Right ventricle myocardium inferior (tissue), 1 donor: ENCODE results near the gene FCN1. TPM values are rescaled to one million over a fixed set of nuclear protein-coding genes. Genes with fewer than 3 reads are reported as not detected.

ENCODE experiments used
- ATAC-seq: fragments of 200-7000 bp; cut with Tn5 transposase; one replicate; pipeline ENCODE4 v1.9.1; 2020; ENCODE audit warnings: mild to moderate bottlenecking, moderate library complexity
- DNase-seq: peaks from one replicate; pipeline ENCODE4 v3.0.0; 2021; ENCODE audit errors: missing footprints
- intact Hi-C: fragments of 100-400 bp; cut with DNase I; formaldehyde crosslinking; loops from one replicate; pipeline ENCODE4 v1.11.0; 2022
- total RNA-seq: library from RNA; stranded (reverse); fragmentation: NEBNext Ultra II Directional; extraction: Animal tissue kit (Norgen Biotek cat#: 25700); gene quantifications from one replicate; pipeline ENCODE4 v1.2.1, GENCODE V29; 2021
- donor health status: DM: no; HTN: yes; CAD: no; lungs with severe emphysema.

FCN1 gene
- total RNA-seq, 1 donor from 2014 or later = 5.7 TPM

DNA sequence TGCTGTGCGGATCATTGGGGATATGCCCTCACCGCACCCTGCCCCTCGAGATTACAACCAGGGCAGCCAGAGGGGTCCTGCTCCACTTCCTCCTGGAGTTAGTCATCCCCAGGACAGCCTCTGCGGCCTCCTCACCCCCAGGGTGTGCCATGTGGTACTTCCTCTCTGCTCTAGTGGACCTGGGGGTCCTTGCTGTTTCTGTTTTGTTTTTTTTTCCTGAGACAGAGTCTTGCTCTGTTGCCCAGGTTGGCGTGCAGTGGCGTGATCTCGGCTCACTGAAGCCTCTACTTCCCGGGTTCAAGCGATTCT is 5.2 kb upstream of the FCN1 start:
- no peak for DNase-seq
- intact Hi-C loops = no loop called here
- ATAC-seq = peak; percentile 46

- peak; percentile 85 for DNase-seq
- peak; percentile 75 for ATAC-seq
- intact Hi-C loops = no loop called here
These were observed 4.6 kb upstream of the FCN1 start for GRCh38 chr9:134922066-134922931.

GRCh38 chr9:134919303-134919702 is 1.6 kb upstream of the FCN1 start:
- ATAC-seq (no peak), DNase-seq (no peak)
- intact Hi-C loops = no loop called here

GRCh38 chr9:134918646-134919045 is 934 bp upstream of the FCN1 start:
- intact Hi-C loops = no loop called here
- DNase-seq (no peak), ATAC-seq (no peak)

GRCh38 chr9:134916161-134916665 is 1.5 kb downstream of the FCN1 start:
- no peak for DNase-seq
- ATAC-seq = no peak
- intact Hi-C loops = no loop called here

- intact Hi-C loops = no loop called here
- DNase-seq (no peak), ATAC-seq (no peak)
These were observed 2.4 kb downstream of the FCN1 start for GRCh38 chr9:134915046-134915985.

DNA sequence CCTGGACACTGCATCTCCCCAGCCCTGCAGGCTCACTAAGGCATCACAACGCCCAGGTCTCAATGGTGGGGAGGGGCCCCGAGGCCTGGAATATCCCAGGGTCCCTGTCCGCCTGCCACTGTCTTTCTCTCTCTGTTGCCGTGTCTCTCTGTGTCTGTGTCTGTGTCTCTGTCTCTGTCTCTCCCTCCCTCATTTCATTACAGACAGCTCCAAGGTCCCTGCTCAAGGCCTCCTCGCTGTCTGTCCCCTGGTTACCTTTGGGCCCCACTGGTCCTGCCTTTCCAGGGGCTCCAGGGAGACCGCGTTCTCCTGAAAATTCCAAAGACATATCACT is 3.2 kb downstream of the FCN1 start:
- DNase-seq (no peak), ATAC-seq (no peak)
- intact Hi-C loops = no loop called here

GRCh38 chr9:134913713-134914500 is 3.8 kb downstream of the FCN1 start:
- DNase-seq (no peak), ATAC-seq (no peak)
- intact Hi-C loops = no loop called here

DNA sequence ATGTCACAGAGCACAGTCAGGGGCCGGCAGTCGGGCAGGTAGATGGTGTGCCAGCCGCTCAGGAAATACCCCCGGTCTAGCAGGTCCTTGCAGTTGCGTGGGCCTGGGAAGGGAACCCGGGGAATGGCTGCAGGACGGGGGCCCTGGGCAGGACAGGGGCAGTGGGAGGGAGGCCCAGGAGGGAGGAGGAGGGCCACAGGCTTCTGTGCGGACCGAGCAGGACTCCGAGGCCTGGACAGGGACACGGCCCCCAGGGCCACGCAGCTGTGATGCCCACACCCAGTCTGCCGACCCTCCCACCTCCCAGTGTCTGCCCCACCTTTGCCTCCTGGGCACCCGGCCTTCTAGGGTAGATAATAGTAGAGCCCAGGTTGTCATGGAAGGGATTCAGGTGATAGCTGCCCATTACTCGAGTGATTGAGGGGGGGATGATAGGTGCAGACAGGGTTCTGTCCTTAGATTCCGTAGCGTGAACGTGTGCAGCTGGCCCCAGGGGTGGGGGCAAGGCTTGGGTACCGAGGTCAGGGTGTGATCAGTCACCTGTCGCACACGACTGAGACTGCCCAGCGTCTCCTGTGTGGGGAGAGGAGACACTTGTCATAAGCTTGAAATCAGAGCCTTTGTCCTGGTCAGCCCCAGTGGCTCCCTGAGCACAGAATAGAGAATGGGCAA is 4.5 kb downstream of the FCN1 start:
- intact Hi-C loops = no loop called here
- no peak for DNase-seq
- no peak for ATAC-seq

DNA sequence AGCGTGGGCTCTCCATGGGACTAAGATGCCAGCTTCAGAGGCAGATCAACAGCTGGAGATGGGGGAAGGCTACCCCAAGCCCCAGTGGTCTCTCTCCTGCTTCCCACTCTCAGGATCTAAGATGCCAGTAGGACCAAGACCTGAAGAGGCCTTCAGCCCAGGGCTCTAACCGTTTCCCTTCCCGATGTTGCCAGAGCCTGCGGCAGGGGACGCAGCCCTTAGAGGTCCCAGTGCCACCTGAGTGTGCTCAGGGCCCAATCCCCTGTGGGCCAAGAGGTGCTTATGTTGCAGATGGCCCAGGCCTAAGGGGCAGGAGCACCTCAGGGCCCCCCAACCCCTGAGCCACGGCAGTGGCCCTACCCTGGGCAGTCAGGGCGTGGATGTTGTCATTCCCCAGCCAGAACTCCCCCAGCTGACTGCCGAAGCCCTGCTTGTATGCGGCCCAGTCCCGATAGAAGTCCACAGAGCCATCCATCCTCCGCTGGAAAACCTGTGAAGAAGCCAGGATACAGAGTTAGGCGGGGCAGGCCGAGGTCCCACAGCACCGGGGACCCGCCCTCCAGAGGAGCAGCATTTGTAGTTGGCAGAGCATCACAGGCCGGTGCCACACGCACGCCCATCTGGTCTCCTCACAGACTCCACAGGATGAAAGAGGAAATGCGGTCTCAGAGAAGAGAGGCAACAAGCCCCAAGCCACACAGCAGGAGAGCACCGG is 5.4 kb downstream of the FCN1 start:
- DNase-seq = no peak
- intact Hi-C loops = no loop called here
- no peak for ATAC-seq

GRCh38 chr9:134909511-134910481 is 7.9 kb downstream of the FCN1 start:
- intact Hi-C loops = no loop called here
- no peak for DNase-seq
- no peak for ATAC-seq

DNA sequence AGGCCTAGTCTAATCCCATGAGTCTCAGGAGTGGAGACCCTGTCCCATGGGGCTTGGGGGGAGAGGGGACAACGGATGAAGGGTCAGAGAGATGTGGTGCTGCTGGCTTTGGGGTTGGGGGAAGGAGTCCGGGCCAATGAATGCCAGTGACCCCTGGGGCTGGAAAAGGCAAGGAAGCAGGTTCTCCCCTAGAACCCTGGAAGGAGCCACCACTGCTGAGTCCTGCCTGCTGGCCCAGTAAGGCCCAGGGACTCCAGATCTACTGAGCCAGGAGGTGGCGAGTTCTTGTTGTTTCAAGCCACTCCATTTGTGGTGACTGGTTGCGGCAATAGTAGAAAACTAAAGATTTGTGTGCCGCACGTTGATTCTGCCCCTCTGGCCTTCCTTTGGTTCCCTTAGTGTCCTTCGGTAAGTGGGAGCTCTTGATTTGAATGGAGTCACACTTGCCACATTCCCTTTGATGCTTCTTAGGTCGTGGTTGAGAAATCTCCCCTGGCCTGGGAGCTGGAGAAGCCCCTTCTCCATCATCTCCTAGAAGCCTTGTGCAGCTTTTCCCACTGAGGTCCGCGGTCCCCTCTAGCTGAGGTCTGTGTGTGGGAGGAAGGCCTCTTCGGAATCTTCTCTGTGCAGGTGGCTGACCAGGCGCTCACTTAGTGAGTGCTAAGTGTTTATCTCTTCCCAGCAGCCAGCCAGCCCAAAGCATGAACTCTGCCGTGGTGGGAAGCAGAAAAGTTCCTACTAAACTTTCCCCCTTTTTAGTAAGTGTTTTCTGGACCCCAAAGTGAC is 9.0 kb downstream of the FCN1 start:
- intact Hi-C loops = no loop called here
- ATAC-seq (no peak), DNase-seq (no peak)

DNA sequence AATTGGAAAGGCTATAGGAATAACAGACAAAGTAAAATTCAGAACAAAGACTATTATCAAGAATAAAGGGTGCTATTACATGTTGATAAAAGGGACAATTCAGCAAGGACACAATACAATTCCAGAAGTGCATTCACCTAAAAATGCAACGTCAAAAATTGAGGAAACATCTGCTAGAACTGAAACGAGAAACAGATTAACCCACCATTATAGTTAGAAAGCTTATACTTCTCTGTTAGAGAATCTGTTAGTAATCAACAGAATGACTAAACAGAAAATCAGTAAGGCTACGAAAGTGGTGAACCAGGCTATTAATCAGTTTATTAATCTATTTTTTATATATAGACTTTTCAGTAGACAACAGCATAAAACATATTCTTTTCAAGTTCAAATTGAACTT is 14.8 kb downstream of the FCN1 start:
- intact Hi-C loops = no loop called here
- ATAC-seq (no peak), DNase-seq (no peak)

- intact Hi-C loops = no loop called here
- DNase-seq (no peak), ATAC-seq (no peak)
These were observed 17.9 kb downstream of the FCN1 start for GRCh38 chr9:134899818-134900217.

GRCh38 chr9:134899168-134899567 is 18.5 kb downstream of the FCN1 start:
- intact Hi-C loops = no loop called here
- no peak for DNase-seq

DNA sequence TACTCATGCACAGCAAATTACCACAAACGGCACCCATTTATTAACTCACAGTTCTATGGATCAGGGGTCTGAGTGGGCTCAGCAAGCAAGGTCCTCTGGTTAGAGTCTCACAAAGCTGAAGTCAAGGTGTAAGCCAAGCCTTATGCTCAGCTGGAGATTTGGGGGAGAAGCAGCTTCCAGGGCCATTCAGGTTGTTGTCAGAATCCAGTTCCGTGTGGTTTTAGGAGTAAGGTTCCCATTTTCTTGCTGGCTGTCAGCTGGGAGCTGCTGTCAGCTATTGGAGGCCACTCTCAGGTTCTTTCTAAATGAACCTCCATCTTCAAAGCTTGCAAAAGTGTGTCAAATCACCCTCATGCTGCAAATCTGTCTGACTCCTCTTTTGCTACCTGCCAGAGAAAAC is 19.4 kb downstream of the FCN1 start:
- intact Hi-C loops = no loop called here
- no peak for ATAC-seq
- no peak for DNase-seq

More at GRCh38 chr9:134899168-134899567, 18.5 kb downstream of the FCN1 start:
- ATAC-seq = no peak
